HG03060 (cell line): ENCODE results near the gene WDFY4.

ENCODE experiments used
- ATAC-seq: cut with Tn5 transposase; IDR thresholded peaks from one replicate; pipeline ENCODE4 v1.9.1; 2021; ENCODE audit warnings: low read depth, moderate number of reproducible peaks; ENCODE audit not compliant: unreplicated experiment

Gene WDFY4

DNA sequence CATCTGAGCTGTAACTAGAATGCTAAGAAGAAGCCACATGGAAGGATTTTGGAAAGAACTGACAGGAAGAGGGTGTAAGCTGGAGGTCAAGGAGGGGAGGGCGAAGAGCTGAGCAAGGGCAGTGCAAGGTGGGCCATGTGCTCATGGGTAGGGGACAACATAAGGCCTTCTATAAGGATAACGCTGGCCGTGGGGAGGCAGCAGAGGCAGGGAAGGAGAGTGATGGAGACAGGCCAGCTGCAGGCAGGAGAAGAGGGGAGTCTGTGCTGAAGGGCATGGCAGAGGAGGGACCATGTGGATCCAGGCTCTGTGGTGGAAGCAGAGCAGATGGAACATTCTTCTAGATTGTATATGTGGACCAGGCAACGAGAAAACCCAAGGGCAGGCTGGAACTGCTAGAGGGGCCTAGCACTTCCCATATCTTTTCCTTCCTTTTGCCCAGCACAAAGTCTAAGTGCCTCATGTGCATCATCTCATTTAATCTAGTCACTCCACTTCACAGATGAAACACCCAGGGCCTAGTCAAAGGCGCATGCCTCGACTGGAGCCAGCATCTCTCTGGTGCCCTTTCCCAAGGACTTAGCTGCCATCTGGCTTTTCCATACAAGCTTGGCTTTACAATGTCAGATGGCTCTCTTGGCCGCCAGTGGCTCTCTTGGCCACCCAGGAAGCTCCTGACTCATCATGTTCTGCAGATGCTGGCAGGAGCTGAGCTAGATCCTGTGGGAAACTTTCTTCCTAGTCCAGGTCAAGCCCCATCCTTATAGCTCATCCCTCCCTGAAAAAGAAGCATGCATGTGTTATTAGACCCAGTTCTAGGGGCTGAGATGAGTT is 248.4 kb downstream of the WDFY4 start:
- no peak for ATAC-seq

- no peak for ATAC-seq
These were observed 250.2 kb downstream of the WDFY4 start for GRCh38 chr10:48934672-48935501.

GRCh38 chr10:48935577-48935976 is 250.9 kb downstream of the WDFY4 start:
- ATAC-seq = no peak

DNA sequence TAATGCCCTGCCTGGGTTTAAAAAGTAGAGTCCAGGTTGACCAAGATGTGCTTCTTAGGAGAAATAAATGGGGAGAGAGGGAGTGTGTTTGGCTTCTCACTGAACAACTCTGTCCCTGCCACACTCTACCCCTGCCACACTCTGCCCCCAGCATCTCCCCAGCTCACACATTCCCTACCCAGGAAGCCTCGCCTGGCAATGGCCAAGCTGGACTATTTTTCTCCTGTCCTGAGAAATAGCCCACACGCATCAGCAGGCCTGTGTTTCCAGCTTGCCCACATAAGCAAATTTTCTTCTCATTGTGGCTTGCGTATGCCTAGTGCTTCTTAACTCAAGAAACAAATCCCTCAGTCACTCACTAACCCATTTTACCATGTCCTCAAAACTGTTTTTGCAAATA is 253.1 kb downstream of the WDFY4 start:
- no peak for ATAC-seq

DNA sequence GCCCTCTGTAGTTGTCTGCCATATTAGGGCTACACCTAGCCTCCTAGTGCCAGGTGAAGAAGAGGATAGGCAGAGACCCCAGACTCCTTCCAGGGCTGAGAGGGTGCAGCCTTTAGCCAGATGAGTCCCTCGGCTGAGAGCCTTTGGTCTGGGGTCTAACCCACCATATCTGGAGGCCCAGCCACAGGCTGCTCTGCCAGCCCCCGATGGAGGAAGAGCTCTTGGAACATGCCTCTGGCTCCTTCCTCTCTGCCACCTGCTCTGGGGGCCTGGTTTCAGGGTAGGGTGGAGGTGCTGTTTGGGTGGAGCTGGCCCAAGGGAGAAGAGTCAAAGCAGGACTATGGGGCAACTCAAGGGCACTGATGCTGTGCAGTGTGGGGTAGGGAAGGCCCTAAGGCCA is 253.6 kb downstream of the WDFY4 start:
- ATAC-seq = no peak

DNA sequence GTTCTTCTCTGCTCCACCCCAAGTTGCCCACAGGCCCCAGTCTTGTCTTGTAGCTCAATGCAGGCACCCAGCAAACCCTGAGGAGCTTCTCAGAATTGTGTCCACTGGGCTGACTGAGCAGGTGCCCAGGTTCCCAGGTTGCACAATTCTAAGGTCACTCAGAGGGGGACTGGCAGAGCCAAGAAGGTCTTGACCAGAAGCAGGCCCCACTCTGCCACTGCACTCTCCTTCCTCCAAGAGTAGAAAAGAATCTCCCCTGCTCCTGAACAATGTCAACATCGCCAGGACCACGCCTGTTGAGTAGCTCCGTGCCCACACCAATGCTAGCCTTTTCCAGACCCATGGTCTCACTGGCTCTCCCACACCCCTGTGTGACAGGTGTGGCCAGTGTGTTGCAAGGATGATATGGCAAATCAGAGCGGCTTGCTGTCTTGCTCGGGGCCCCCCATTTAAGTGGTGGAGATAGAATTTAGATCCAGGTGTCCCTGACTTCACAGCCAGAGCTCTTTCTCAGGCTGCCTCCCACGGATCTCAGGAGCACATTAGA is 254.4 kb downstream of the WDFY4 start:
- ATAC-seq = no peak

- ATAC-seq = no peak
These were observed 255.2 kb downstream of the WDFY4 start, which contains the start of gene LRRC18 for GRCh38 chr10:48939790-48940325. Gene LRRC18 (minus strand): TSS chr10:48939840. CDS start chr10:48914155, 25,685 bp downstream.

DNA sequence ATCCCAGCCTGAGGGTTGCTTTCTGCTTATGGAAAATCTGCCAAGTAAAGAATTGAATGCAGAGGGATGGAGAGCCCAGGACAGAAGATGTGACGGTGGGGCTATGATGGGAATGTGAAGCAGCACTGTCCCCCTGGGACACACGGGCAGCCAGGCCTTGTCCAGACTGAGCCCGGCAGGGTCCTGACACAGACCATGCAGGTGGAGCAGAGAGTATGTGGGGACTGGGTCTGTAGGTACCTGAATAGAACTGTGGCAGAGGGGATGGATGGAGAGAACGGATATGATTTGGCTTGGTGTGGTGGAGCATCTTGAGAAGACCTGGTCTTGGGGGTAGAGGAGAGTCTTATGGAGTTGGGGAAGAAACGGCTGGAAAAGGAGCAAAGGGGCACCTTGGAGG is 255.7 kb downstream of the WDFY4 start:
- no peak for ATAC-seq

- no peak for ATAC-seq
These were observed 256.3 kb downstream of the WDFY4 start for GRCh38 chr10:48940958-48941357.

DNA sequence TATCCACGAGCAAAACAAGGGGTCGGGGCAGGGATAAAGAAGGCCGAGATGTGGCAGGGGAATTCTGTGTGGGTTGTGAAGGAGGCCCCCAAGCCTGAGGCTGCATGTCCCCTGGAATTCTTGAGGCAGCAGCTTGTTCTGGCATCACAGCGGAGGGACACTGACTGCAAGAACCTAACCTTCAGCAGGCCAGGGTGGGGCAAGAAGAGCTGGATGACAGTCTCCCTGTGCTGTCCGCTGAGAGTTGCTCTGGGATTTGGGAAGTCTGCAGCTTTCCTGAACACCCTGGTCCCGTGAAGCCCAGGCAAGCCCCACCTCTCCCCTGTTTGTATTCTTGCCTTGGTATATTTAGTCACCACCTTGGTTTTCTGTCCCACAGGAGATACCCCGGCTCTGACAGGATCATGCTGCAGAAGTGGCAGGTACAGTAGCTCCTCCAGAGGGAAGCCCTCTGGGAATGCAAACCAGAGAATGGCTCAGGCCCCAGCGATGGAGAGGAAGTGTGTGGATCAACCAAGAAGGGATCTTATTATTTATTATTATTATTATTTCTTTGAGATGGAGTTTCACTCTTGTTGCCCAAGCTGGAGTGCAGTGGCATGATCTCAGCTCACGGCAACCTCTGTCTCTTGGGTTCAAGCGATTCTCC is 256.9 kb downstream of the WDFY4 start:
- ATAC-seq = no peak

DNA sequence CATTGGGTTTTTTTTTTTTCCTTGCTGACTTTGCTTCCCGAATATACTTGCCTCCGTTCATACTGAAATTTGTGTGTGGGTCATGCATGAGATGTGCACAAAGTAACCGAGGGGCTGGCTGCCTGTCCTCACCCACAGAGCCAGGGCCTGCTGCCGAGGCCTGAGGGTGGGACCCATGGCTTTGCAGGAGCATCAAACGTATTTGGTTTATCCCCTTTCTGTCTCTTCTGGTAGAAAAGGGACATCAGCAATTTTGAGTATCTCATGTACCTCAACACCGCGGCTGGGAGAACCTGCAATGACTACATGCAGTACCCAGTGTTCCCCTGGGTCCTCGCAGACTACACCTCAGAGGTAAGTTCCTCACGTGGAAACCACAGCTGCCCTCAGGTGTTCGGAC is 258.4 kb downstream of the WDFY4 start:
- no peak for ATAC-seq

DNA sequence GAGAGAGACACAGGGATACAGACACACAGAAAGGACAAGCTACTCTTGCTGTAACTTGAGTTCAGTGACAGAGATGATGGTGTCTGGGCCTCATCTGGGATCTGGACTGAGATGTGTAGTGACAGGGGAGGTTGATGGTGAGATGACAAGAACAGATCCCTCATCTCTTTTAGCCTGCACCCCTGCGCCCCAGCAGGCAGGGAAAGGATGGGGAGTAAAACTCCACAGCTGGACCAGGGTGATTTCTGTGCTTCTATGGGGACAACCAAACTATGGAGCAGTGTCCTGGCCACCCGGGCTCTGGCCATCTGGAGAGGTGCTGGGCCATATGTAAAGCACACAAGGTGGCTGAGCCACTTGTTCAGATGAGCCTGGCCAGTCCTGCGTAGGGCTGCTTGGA is 259.5 kb downstream of the WDFY4 start:
- no peak for ATAC-seq

DNA sequence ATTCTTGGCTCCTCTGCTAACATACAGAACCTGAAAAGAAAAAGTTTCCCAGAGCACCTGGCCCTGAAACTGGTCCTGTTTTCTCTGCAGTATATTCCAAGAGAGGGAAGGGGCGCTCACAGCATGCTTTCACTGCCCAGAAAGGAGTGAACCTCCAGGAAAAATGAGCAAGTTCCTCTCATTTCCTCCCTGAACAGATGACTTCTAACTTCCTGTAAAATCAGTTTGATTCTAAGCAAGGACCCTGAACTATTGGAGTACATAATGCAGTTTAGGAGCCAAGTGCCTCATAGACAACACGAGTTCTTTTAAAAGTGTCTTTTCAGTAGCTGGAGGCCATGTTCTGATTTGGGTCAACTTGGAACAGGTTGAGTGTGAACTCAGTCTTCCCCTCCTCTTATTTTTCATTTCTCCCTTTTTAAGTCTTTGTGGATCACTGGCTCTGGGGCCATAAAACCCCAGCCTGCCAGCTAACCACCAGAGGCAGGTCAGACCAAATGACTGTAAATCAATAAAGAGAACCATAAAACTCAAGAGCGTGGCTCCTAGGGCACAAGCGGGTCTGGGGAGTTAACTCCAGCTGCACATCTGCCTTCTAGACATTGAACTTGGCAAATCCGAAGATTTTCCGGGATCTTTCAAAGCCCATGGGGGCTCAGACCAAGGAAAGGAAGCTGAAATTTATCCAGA is 260.9 kb downstream of the WDFY4 start:
- ATAC-seq = no peak

DNA sequence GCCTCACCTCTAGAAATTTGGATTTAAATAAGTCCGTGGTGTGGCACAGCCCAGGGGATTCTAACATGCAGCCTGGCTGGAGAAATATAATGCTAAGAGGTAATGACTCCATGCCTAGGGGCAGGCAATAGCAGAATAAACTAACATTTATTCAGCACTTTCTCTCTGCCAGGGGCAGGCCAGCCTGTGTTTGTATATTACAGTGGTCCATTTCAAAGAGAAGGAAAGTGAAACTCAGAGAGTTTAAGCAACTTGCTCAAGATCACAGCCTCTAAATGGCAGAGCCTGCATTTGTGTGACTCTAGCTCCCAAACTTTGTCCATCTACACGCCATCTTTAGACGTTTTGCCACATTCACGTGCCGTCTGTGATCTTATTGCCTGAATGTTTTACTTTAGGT is 261.7 kb downstream of the WDFY4 start:
- no peak for ATAC-seq

DNA sequence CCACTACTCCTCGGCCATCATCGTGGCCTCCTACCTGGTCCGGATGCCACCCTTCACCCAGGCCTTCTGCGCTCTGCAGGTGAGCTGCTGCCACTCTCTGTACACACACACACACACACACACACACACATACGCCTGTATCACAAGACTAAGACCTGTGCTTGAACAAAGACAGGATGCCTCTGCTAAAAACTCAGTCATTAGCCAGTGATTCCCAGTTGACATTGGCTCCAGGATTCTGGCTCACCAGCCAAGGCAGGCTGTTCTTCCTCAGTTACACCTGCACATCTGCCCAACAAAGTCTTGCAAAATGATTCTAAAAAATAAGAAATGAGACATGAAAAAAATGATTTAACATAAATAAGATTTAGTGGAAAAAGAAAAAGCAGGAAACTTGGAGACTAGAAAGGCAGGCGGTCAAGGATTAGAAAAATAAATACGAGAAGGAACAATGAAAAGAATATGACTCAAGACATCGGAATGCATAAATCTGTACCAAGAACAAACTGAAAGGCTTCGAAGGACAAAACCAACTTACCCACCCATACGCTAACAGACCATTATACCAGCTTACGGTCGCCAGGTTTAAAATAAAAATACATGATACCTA is 262.3 kb downstream of the WDFY4 start:
- ATAC-seq = no peak

DNA sequence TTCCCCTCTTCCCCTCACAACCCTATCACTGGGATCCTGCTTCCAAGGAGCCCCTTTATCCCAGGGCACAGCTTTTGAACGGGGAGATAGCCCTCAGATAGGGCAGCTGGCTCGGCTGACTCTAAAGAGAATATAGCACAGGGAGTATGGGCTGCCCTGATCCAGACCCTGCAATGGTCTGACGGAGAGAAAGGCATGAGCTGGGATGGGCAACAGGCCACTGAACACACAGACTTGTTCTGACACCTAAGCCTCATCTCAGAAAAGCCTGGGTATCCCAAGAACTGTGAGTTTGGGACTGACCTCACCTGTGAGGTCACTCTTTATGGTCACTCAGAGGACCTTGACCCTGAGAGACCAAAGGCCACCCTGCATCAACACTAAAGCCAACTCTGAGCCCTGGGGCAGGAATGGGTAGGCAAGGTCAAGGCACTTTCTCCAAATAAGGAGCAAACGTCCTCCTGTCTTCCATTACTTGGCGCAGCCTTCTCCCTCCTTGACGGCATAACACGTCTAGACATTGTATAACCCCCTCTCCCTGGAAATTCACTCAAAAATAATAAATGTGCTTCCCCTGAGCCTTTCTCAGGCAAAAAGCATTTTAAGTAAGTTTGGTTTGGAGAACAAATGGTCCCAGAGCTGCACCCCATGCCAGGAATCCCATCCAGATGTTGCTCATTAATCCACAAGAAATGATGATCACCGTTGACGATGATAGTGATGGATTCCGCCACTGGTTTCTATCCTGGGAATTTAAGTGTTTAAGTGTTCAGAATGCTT is 263.2 kb downstream of the WDFY4 start:
- ATAC-seq = no peak

GRCh38 chr10:48948470-48949037 is 263.9 kb downstream of the WDFY4 start:
- no peak for ATAC-seq

GRCh38 chr10:48951707-48952106 is 267.0 kb downstream of the WDFY4 start:
- ATAC-seq = no peak
